SW480 (cell line): ENCODE data around the gene RSAD2.
"Not testable (repeated sequence)": the region's sequence is repeated elsewhere in the genome, so short reads cannot be mapped to it uniquely, and the experiment has no call there.

Experiments
- DNase-seq: peaks from one replicate; pipeline ENCODE4 v3.0.0-alpha.2; 2016; ENCODE audit warnings: low spot score

RSAD2 gene

DNA sequence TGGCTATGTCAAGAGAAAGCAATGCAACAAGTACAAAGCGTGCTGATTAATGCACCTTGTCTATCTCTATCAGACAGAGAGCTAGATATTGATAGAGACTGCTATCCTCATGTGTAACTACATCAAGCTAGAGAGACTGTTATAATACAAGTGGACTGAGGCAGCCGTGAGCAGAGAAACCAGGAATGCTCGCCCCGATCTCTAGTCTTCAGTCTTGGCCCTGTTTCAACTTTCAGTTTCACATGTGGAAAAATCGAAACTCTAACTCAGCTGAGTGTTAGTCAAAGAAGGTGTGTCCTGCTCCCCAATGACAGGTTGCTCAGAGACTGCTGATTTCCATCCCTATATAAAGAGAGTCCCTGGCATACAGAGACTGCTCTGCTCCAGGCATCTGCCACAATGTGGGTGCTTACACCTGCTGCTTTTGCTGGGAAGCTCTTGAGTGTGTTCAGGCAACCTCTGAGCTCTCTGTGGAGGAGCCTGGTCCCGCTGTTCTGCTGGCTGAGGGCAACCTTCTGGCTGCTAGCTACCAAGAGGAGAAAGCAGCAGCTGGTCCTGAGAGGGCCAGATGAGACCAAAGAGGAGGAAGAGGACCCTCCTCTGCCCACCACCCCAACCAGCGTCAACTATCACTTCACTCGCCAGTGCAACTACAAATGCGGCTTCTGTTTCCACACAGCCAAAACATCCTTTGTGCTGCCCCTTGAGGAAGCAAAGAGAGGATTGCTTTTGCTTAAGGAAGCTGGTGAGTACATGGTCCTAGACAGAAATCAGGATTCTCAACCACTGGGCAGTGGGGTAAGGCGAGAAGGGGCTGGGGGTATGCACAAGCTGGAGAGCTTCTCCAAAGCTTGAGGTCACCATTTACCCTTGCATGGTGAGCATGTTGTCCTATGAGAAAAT, at the start of gene RSAD2:
Gene RSAD2 (plus strand): TSS at position 376 of the 903 bp plus-strand sequence. CDS start 24 bp downstream, at position 400.
- DNase-seq, result peak; percentile 49

DNA sequence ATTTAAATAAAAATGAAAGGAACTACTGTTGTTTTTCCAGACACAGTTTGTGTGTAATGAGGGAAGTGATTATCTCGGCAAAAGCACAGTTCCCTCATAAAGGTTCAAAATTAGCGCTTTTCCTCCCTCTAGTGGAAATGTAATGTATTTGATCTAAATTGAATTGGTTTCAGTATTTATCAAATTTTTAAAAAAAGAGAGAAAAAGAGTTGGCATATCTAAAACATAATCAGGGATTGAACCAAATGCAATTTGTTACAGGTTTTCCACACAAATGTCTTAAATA, 49.3 kb upstream of the RSAD2 start:
- peak; percentile 9 for DNase-seq

DNA sequence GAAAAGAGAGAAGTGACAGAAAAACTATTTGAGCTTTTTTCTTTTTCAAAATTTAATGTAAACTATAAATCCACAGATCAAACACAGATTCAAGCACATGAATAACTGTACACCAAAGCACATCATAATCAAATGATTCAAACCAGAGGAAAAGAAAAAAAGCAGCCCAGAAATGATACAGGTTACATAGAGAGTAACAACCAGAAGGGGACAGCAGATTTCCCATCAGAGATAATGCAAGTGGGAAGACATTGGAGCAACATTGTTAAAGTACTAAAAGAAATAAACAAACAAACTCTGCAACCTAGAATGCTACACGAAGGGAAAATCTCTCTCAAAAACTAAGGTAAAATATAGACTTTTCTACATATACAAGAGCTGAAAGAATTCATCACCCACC, 46.3 kb upstream of the RSAD2 start:
- DNase-seq, result no peak

DNA sequence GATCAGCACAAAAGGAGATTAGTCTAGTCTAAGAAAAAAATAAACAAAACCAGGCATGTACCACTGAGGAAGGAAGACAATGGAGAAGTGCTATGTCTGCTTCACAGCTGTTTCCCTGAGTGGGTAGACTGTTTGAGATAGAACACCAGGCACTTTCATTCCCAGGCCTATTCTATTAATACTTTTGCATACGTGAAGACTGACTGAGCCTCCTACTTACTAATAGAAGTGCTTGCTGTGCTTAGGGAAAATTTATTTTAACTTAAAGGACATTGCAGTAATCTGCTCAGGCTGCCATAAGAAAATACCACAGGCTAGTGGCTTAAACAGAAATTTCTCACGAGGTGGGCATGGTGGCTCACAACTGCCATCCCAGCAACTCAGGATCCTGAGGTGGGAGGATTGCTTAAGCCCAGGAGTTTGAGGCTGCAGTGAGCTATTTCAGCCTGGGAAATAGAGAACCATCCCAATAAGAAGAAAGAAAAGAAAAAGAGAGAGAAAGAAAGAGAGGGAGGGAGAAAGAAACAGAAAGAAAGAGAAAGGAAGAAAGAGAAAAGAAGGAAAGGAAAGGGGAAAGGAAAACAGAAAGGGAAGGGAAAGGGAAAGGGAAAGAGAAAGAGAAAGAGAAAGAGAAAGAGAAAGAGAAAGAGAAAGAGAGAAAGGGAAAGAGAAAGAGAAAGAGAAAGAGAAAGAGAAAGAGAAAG, 44.8 kb upstream of the RSAD2 start:
- no peak for DNase-seq

DNA sequence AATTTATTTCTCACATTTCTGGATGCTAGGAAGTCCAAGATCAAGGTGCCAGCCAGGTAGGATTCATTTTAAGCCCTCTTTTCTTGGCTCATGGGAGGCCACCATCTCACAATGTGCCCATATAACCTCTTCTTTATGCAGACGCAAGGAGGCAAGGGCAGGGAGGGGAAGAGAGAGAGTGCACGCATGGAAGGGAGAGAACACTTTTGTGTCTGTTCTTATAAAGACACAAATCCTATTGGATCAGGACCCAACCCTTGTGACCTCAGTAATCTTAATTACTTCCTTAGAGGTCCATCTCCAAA, 44.3 kb upstream of the RSAD2 start:
- DNase-seq, result no peak

DNA sequence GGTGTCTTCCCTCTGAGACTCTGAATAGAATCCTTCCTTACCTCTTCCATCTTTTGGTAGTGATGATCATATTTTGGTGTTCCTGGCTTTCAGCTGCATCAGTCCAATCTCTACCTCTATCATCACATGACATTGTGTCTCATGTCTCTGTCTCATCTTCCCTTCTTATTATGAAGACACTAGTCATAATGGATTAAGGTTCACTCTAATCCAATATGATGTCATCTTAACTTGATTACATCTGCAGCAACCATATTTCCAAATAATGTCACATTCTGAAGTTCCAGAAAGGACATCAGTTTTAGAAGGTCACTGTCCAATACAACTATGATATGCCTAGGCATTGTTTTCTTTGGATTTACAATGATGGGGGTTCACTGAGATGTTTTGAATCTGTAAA, 43.4 kb upstream of the RSAD2 start:
- no peak for DNase-seq

DNA sequence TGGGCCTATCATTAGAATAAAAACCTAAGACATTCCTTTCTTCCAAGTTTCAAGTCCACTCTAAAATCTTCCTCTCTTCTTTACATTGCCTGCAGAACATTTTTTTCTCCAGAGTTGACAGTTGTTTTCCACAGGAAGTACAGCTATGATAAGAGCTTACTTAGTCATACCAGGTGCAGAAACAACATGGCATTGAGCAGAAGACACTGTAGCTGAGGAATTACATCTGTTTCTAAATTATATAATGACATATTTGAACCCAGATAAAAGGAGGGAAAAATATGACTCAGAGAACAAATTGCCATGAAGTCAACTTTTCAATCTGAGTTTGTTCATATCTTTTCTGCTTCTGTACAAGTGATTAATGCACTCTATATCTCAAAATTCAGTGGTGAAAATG, 42.1 kb upstream of the RSAD2 start:
- no peak for DNase-seq

- DNase-seq, result no peak
Observed at GRCh38 chr2:6838673-6839319, 38.8 kb upstream of the RSAD2 start.

- DNase-seq, result no peak
Observed at GRCh38 chr2:6841537-6842287, 35.9 kb upstream of the RSAD2 start.

DNA sequence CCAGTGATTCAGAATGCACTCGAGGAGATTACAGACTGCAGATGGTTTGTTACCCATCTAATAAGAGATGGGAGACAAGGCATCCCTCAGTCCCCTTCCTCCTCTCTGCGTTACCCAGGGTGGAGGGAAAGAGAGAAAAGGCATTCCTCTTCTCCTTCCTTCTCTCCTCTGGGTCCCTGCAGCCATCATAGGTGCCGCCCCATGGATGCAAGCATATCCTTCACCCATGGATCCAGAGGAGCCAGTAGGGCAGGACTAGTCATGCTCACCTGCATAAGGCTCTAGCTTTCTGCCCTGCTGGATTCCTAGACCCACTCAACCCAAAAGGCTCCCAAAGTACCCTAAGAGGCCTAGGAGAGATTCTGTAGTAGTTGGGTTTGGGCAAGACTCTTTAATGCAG, 32.3 kb upstream of the RSAD2 start:
- no peak for DNase-seq

- no peak for DNase-seq
Observed at GRCh38 chr2:6845903-6846302, 31.7 kb upstream of the RSAD2 start.

GRCh38 chr2:6846540-6846939, 31.0 kb upstream of the RSAD2 start:
- no peak for DNase-seq

GRCh38 chr2:6846967-6847681, 30.5 kb upstream of the RSAD2 start:
- DNase-seq, result no peak

DNA sequence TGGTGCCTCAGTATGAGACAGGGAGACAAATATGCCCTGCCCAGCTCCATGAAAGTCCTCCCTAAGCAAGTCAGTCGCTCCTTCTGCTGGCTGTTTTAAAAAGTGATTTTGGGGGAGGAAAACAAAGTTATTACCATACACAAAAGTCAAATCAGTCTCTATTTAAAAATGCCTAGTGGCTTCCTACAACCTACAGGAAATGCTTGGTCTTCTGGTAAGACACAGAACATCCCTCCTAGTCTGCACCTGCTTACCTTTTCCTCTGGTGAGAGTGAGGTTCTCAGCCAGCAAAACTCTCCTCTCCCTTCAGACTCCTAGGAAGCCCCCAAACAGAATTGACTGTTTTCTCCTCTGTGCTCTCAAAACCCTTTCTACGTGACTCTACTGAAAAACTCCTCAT, 25.4 kb upstream of the RSAD2 start:
- DNase-seq, result no peak

GRCh38 chr2:6854416-6854815, 23.2 kb upstream of the RSAD2 start:
- DNase-seq, result no peak

- no peak for DNase-seq
Observed at GRCh38 chr2:6855860-6856547, 21.6 kb upstream of the RSAD2 start.

GRCh38 chr2:6856548-6856920, 21.0 kb upstream of the RSAD2 start:
- no peak for DNase-seq

- DNase-seq, result not testable (repeated sequence)
Observed at GRCh38 chr2:6858466-6859027, 19.0 kb upstream of the RSAD2 start.

- DNase-seq, result no peak
Observed at GRCh38 chr2:6860296-6860695, 17.3 kb upstream of the RSAD2 start.

DNA sequence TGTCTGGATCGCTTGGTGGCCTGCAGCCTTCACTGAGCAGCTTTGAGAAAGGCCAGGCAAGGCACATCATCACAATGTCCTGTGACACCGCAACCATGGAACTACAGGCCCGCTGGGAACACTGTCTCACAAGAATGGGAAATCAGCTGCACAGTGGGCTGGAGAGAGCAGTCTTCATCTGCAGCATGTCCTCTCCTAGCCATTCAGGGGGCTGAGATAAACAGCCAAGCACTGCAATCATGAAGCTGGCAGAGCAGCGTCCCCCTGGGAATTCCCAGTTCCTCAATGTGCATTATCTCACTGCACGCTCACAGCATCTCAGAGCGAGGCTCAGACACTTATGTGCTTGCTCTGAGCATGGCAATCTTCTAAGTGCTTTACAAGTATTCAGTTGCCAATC, 13.8 kb upstream of the RSAD2 start:
- no peak for DNase-seq

DNA sequence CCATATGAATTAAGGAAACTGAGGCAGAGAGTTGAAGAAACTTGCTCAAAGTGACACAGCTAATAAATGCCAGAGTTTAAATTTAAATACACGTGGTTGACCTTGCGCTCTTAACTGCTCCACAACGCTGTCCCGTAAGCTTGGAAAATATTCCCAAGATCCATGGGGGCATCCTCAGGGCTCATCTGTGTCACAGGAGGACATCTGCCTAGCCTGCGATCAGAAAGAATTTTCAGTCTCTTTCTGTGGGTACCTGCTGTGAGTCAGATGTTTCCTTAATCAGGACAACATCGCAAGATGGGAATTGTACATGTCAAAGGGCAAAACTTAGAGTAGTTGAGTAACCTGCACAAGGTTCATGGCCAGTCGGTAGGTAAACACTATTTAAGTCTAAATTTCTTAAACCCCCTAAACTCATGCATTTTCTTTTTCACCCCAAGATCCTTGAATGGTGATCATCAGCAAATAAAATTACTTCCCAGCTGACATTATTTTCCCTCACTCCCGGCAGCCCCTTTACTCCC, 13.3 kb upstream of the RSAD2 start:
- no peak for DNase-seq
